GM23338 (cell line): ENCODE data around the gene CDC14B.

Source experiments
- EZH2 ChIP-seq: fragments of 200-600 bp; sonication (generic); IDR thresholded peaks from one replicate; pipeline ENCODE4 v1.8.0; 2017; ENCODE audit warnings: antibody characterized with exemption, mild to moderate bottlenecking, low read depth; ENCODE audit not compliant: unreplicated experiment
- POLR2AphosphoS5 ChIP-seq: IDR thresholded peaks from 2 replicates; pipeline ENCODE4 v1.6.1; 2016; ENCODE audit warnings: antibody characterized with exemption, low read depth
- TF ChIP-seq, protein P1 (sequence below), 2 experiments: fragments of 200-600 bp in 1 of 2; sonication (generic) in 1 of 2; conservative IDR thresholded peaks; 2 replicates each; pipeline versions ENCODE4 v1.5.1 to v1.6.1; 2016 to 2017; ENCODE audit warnings: antibody characterized with exemption in 2 of 2, low read depth in 2 of 2, mild to moderate bottlenecking in 2 of 2, moderate library complexity in 1 of 2
- TF ChIP-seq, protein P2 (sequence below): IDR thresholded peaks from one replicate; pipeline ENCODE4 v1.6.1; 2018; ENCODE audit warnings: antibody characterized with exemption; ENCODE audit not compliant: unreplicated experiment

DNA sequence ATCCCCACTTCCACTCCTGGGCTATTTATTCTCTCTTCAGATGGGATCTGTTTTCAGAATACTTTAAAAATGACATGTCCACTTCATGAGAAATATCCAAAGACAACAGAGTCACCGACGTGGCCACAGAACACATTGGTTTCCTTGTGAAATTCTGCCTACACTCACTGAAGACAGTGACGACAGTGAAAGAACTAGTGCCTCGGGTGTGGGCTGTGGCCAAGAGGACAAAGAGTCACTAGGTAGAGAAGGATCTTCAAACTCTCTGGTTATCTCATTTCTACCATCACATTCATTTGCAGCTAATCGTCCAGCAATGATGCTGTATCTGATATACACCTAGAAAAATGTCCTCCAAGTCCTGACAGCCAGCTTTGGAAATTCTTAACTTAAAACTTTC lies 110.6 kb downstream of the CDC14B start:
- TF ChIP-seq, protein P1, sequence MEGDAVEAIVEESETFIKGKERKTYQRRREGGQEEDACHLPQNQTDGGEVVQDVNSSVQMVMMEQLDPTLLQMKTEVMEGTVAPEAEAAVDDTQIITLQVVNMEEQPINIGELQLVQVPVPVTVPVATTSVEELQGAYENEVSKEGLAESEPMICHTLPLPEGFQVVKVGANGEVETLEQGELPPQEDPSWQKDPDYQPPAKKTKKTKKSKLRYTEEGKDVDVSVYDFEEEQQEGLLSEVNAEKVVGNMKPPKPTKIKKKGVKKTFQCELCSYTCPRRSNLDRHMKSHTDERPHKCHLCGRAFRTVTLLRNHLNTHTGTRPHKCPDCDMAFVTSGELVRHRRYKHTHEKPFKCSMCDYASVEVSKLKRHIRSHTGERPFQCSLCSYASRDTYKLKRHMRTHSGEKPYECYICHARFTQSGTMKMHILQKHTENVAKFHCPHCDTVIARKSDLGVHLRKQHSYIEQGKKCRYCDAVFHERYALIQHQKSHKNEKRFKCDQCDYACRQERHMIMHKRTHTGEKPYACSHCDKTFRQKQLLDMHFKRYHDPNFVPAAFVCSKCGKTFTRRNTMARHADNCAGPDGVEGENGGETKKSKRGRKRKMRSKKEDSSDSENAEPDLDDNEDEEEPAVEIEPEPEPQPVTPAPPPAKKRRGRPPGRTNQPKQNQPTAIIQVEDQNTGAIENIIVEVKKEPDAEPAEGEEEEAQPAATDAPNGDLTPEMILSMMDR (conservative IDR thresholded peaks at IDR 0.05; ENCODE audit: low read depth in 2 of 2), result no peak
- TF ChIP-seq EZH2 (no peak), POLR2AphosphoS5 (no peak)
- TF ChIP-seq, protein P2, sequence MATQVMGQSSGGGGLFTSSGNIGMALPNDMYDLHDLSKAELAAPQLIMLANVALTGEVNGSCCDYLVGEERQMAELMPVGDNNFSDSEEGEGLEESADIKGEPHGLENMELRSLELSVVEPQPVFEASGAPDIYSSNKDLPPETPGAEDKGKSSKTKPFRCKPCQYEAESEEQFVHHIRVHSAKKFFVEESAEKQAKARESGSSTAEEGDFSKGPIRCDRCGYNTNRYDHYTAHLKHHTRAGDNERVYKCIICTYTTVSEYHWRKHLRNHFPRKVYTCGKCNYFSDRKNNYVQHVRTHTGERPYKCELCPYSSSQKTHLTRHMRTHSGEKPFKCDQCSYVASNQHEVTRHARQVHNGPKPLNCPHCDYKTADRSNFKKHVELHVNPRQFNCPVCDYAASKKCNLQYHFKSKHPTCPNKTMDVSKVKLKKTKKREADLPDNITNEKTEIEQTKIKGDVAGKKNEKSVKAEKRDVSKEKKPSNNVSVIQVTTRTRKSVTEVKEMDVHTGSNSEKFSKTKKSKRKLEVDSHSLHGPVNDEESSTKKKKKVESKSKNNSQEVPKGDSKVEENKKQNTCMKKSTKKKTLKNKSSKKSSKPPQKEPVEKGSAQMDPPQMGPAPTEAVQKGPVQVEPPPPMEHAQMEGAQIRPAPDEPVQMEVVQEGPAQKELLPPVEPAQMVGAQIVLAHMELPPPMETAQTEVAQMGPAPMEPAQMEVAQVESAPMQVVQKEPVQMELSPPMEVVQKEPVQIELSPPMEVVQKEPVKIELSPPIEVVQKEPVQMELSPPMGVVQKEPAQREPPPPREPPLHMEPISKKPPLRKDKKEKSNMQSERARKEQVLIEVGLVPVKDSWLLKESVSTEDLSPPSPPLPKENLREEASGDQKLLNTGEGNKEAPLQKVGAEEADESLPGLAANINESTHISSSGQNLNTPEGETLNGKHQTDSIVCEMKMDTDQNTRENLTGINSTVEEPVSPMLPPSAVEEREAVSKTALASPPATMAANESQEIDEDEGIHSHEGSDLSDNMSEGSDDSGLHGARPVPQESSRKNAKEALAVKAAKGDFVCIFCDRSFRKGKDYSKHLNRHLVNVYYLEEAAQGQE, result no peak
